ENCODE data around the gene PRKCA. TPM values are rescaled to one million over a fixed set of nuclear protein-coding genes. Genes with fewer than 3 reads are reported as not detected.
"Not testable (repeated sequence)": the region's sequence is repeated elsewhere in the genome, so short reads cannot be mapped to it uniquely, and the experiment has no call there.

The PRKCA gene
- total RNA-seq, 2 experiments from 2014 or later = 75.1 to 78.5 TPM

DNA sequence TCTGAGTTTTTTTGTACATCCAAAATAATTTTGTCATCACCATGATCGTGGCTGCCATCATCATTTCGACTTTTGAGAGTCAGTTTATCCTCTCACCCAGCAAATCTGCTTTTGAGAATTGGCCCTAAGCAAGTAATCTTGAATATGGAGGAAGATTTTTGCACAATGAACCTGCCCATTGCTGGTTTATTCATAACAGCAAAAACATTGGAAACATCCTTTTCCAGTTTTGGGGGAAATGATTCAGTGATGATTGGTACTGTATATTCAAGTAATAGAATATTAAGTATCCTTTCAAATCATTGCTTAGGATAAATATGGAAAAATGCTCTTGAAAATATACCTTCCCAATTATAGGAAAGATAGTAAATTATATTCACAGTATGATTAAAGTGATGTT lies 53.1 kb downstream of the PRKCA start:
- intact Hi-C loops (cut with micrococcal nuclease) = no loop called here
- ChIA-PET POLR2A (interaction anchor here (0.9 kb wide), 1 partner anchor 156 kb away, joined by 3 read pairs; no protein-coding TSS in a partner anchor), CTCF (no interaction called here)
- Mint-ChIP-seq H3K27ac (peak overlapping the region; percentile 6), H3K36me3 (peaks cover 9% of the 10 kb centered on the region), H3K4me1 (ENCODE audit: low read depth) (peaks cover 76% of the 10 kb centered on the region), H3K4me3 (no peak overlapping the region), H3K9me3 (no peaks in the 10 kb centered on the region), H3K27me3 (no peaks in the 10 kb centered on the region)
- DNase-seq = no peak

DNA sequence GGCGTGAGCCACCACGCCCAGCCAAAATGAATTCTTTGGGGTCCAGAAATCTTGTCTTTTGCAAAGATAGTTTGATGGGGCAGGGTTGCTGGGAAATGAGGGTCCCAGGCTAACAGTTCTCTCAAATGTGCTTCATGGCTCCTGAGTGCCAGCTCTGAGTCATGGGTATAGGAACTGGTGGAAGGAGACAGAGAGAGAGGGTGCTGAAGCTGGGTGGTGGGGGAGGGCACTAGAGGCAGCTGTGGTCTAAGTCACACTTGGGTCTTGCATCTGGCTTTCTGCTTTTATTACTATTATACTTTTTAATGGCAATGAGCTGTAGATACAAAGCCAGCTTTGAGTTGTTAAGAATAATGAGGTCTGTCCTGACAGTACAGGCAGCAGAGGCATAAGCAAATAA lies 54.6 kb downstream of the PRKCA start:
- Mint-ChIP-seq H3K27ac (no peak overlapping the region), H3K27me3 (no peaks in the 10 kb centered on the region), H3K9me3 (no peaks in the 10 kb centered on the region), H3K4me3 (no peak overlapping the region), H3K36me3 (peaks cover 8% of the 10 kb centered on the region), H3K4me1 (ENCODE audit: low read depth) (peaks cover 74% of the 10 kb centered on the region)
- POLR2A ChIA-PET = no interaction called here
- intact Hi-C loops (cut with micrococcal nuclease) = no loop called here
- peak; percentile 31 for DNase-seq
- CTCF ChIA-PET = no interaction called here

DNA sequence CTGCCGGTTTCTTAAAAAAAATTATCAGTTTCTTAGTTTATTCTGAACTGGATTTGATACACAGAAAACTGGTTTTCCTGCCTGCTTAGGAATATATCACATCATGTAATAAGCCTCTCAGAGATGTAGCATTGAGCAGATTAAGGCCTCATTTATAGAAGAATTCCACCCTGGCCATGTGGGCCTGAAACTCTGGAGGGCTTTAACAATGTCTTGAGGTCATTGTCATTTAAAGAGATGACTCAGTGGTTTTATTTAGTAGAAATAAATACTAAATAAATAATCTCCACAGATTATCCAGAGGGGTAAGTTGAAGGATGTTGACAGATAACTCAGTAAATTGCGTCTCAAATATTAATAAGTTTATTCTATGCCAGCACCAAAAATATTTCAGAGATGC lies 56.9 kb downstream of the PRKCA start:
- H3K4me3 Mint-ChIP-seq = no peak overlapping the region
- no peaks in the 10 kb centered on the region for H3K9me3 Mint-ChIP-seq
- intact Hi-C loops (cut with micrococcal nuclease) = no loop called here
- H3K4me1 Mint-ChIP-seq (ENCODE audit: low read depth) = peaks cover 73% of the 10 kb centered on the region
- no peak for DNase-seq
- ChIA-PET CTCF (no interaction called here), POLR2A (interaction anchor here (1.1 kb wide), 1 partner anchor 13 kb away, joined by 3 read pairs; no protein-coding TSS in a partner anchor)
- no peaks in the 10 kb centered on the region for H3K27me3 Mint-ChIP-seq
- H3K36me3 Mint-ChIP-seq = peaks cover 3% of the 10 kb centered on the region
- no peak overlapping the region for H3K27ac Mint-ChIP-seq

DNA sequence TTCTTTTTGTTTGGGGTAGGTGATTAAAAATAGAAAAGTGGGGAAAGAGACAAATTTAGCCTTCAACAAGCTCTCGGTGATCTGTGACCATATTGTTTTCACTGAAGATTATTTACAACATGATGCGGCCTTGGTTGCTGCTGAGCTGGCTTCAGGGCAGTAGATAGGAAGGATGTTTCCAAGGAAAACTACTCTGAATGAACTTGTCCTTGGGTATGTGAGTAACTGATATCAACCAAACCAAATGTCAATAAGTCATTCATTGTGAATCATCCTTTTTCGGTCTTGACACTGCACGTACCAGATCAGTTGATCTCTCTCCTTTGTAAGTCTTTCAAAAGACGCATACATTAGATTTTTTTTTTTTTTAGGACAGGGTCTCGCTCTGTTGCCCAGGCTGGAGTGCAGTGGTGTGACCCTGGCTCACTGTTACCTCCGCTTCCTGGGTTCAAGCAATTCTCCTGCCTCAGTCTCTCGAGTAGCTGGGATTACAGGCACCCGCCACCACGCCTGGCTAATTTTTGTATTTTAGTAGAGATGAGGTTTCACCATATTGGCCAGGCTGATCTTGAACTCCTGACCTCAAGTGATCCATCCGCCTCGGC lies 58.6 kb downstream of the PRKCA start:
- H3K27me3 Mint-ChIP-seq; H3K4me3 Mint-ChIP-seq; POLR2A ChIA-PET; H3K36me3 Mint-ChIP-seq; H3K9me3 Mint-ChIP-seq; DNase-seq; intact Hi-C loops (cut with micrococcal nuclease): not testable (repeated sequence)
- CTCF ChIA-PET = interaction anchor here (1.3 kb wide), 1 partner anchor 12 kb away, joined by 3 read pairs; no protein-coding TSS in a partner anchor
- Mint-ChIP-seq H3K27ac (peak overlapping the region; percentile 2), H3K4me1 (ENCODE audit: low read depth) (peaks cover 78% of the 10 kb centered on the region)

DNA sequence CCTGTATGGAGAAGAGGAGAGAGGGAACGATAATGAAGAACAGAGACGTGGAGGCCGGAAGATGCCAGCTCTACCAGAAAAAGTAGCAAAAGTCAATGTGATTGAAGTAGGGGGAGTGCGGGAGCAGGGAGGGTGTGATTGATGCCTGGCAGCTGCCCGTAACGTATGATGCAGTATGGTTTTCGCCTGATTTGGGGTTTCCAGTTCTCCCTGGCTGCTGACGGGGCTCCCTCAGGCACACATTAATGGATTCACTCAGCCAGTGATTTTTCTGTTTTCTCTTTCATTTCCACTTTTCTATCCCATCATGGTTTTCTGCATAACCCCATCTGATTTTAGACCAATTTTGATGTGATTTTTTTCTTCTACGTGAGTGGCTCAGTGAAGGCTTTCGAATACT lies 62.1 kb downstream of the PRKCA start:
- DNase-seq = peak; percentile 44
- peak overlapping the region; percentile 35 for H3K4me3 Mint-ChIP-seq

DNA sequence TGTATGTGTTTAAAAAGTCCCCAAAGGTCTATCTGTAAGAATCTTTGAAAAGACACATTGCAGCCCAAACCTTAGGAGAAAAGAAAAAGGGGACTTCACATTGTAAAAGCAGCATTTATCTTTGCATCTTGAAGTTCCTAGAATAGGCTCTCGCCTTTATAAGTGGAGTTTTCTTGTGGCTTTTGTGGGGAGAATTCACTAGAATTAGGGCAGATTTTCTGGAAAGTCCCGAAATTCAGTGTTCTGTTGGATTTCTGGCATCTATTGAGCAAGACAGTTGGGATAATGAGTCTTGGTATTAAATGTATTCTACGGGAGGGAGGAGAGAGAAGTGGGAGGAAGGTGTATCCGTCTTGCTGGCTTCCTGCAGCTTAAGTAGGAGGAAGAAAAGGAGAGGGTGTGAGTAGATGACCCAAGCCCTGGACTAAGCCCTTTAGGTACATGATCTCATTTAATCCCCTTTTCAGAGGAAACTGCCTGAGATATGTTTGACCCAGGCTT lies 62.6 kb downstream of the PRKCA start:
- peaks cover 86% of the 10 kb centered on the region for H3K4me1 Mint-ChIP-seq (ENCODE audit: low read depth)
- ChIA-PET POLR2A (no interaction called here), CTCF (interaction anchor here (0.7 to 1.5 kb wide), 2 partner anchors 15 to 163 kb away, joined by 3 read pairs; no protein-coding TSS in a partner anchor)
- H3K36me3 Mint-ChIP-seq = peaks cover 5% of the 10 kb centered on the region
- H3K27ac Mint-ChIP-seq = peak overlapping the region; percentile 77
- no peak for DNase-seq
- H3K27me3 Mint-ChIP-seq = no peaks in the 10 kb centered on the region
- intact Hi-C loops (cut with micrococcal nuclease) = loop anchor here (1.0 to 5.0 kb wide), 3 partner anchors 7 to 57 kb away; no protein-coding TSS in a partner anchor
- peak overlapping the region; percentile 35 for H3K4me3 Mint-ChIP-seq
- H3K9me3 Mint-ChIP-seq = no peaks in the 10 kb centered on the region

More for the DNA sequence above, 62.1 kb downstream of the PRKCA start:
- intact Hi-C loops (cut with micrococcal nuclease) = loop anchor here (1.0 kb wide), 2 partner anchors 8 to 11 kb away; no protein-coding TSS in a partner anchor
- Mint-ChIP-seq H3K27ac (peak overlapping the region; percentile 77), H3K4me1 (ENCODE audit: low read depth) (peaks cover 83% of the 10 kb centered on the region), H3K27me3 (no peaks in the 10 kb centered on the region), H3K9me3 (no peaks in the 10 kb centered on the region), H3K36me3 (peaks cover 5% of the 10 kb centered on the region)
- POLR2A ChIA-PET = no interaction called here
- CTCF ChIA-PET = interaction anchor here (0.7 kb wide), 1 partner anchor 162 kb away, joined by 3 read pairs; no protein-coding TSS in a partner anchor

DNA sequence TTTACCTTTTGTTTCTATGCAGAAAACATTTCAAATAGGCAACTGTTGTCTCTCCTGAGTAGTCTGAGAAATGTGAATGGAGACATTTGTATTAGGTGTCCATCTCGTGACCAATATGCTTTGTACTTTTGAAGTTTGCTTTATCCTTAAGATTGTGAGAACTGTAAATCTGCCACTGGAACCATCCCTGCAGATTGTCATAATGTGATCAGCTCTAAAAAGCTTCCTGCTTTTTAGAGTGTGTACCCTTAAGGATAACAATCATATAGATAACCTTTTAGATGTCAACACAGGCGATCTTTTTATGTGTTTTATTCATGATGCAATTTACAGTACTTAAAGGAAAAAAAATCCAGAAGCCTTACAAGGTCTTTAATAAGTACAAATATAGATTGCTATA lies 63.5 kb downstream of the PRKCA start:
- Mint-ChIP-seq H3K27ac (no peak overlapping the region), H3K4me1 (ENCODE audit: low read depth) (peaks cover 82% of the 10 kb centered on the region), H3K27me3 (no peaks in the 10 kb centered on the region), H3K9me3 (no peaks in the 10 kb centered on the region), H3K36me3 (peaks cover 6% of the 10 kb centered on the region), H3K4me3 (no peak overlapping the region)
- CTCF ChIA-PET = interaction anchor here (1.5 kb wide), 1 partner anchor 16 kb away, joined by 3 read pairs; no protein-coding TSS in a partner anchor
- intact Hi-C loops (cut with micrococcal nuclease) = loop anchor here (5.0 kb wide), 1 partner anchor 56 kb away; no protein-coding TSS in a partner anchor
- POLR2A ChIA-PET = no interaction called here
- no peak for DNase-seq

DNA sequence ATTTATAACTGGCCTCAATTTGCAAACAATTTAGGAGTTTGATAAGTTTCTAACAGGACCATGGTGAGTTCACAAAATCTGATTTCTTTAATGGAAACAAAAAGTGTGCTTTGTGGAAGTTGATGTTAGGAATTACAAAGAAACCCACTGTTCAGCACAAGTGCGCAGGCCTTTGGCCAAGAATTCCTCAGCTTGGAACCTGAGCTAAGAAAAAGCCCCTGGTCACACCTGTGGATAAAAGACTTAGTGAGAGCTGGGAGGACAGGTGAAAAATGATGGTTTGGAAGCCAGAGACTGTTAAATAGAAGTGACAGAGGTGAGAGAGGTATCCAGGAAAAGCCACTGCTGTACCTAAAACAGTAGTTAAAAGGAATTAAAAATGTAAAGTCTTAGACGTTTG lies 64.7 kb downstream of the PRKCA start:
- H3K9me3 Mint-ChIP-seq = no peaks in the 10 kb centered on the region
- ChIA-PET CTCF (interaction anchor here (1.1 to 1.3 kb wide), 2 partner anchors 9 to 167 kb away, joined by 3 read pairs; no protein-coding TSS in a partner anchor), POLR2A (no interaction called here)
- DNase-seq = no peak
- H3K4me3 Mint-ChIP-seq = no peak overlapping the region
- intact Hi-C loops (cut with micrococcal nuclease) = loop anchor here (5.0 kb wide), 1 partner anchor 55 kb away; no protein-coding TSS in a partner anchor
- peaks cover 11% of the 10 kb centered on the region for H3K36me3 Mint-ChIP-seq
- H3K4me1 Mint-ChIP-seq (ENCODE audit: low read depth) = peaks cover 85% of the 10 kb centered on the region
- H3K27ac Mint-ChIP-seq = no peak overlapping the region
- no peaks in the 10 kb centered on the region for H3K27me3 Mint-ChIP-seq

DNA sequence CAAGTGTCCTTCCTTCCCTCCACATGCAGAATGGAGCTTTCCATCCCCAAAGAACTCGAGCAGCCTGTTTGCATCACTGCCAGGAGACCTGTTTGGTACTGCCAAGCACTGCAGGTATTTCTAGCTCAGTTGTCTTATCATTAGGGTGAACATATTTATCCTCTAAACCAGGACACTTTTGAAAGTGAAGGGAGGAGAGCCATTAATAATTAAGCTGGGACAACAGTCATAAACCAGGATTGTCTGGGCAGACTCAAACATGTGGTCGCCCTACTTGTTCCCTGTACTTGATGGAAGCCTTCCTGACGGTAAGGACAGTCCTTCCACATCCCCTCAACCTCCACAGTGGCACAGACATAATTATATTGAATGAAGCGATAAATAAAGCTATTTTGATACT lies 67.4 kb downstream of the PRKCA start:
- peaks cover 11% of the 10 kb centered on the region for H3K36me3 Mint-ChIP-seq
- no peak overlapping the region for H3K4me3 Mint-ChIP-seq
- intact Hi-C loops (cut with micrococcal nuclease) = loop anchor here (5.0 kb wide), 2 partner anchors 52 to 97 kb away; no protein-coding TSS in a partner anchor
- H3K27me3 Mint-ChIP-seq = no peaks in the 10 kb centered on the region
- DNase-seq = no peak
- no peaks in the 10 kb centered on the region for H3K9me3 Mint-ChIP-seq
- CTCF ChIA-PET = no interaction called here
- peaks cover 87% of the 10 kb centered on the region for H3K4me1 Mint-ChIP-seq (ENCODE audit: low read depth)
- POLR2A ChIA-PET = no interaction called here
- H3K27ac Mint-ChIP-seq = no peak overlapping the region

DNA sequence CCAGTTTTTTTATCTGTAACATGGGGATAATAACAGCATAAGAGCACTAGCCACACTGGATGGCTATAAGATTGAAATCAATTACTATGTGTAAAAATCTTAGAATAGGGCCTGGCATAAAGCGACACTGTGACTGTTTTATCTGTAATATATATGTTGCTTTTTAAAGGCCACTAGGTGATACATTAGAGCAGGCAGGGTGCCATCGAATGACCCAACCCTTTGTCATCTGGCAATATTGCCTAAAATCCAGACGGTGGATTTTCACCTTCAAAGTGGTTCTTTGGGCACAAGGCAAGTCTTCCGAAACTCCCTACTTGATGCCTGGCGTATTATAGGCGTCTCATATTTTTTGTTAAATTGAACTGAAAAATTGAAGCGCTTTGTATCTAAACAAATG lies 69.1 kb downstream of the PRKCA start:
- DNase-seq = no peak
- H3K27me3 Mint-ChIP-seq = no peaks in the 10 kb centered on the region
- H3K9me3 Mint-ChIP-seq = no peaks in the 10 kb centered on the region
- intact Hi-C loops (cut with micrococcal nuclease) = loop anchor here (5.0 kb wide), 1 partner anchor 96 kb away; no protein-coding TSS in a partner anchor
- peaks cover 8% of the 10 kb centered on the region for H3K36me3 Mint-ChIP-seq
- peak overlapping the region; percentile 42 for H3K4me3 Mint-ChIP-seq
- POLR2A ChIA-PET = interaction anchor here (0.7 kb wide), 1 partner anchor 284 kb away, joined by 3 read pairs; no protein-coding TSS in a partner anchor
- H3K4me1 Mint-ChIP-seq (ENCODE audit: low read depth) = peaks cover 76% of the 10 kb centered on the region
- H3K27ac Mint-ChIP-seq = peak overlapping the region; percentile 85
- CTCF ChIA-PET = interaction anchor here (1.3 kb wide), 1 partner anchor 195 kb away, joined by 4 read pairs; no protein-coding TSS in a partner anchor

DNA sequence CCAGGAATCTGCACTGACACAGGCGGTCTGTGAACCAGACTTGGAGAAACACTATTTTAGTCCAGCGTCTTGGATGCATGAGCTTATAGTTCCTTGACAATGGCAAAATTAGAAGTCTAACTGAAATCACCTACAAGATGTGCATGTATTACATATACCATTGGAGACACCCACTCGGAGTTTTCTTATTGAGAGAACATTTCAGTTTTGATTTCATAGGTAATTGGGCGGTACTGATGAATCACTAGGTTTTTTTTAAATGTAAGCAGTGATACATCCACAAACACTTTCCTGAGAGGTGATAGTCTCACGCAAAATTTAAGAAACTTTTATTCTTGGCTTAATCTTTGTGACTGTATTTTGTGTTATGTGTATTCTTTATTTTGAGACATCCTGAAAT lies 69.8 kb downstream of the PRKCA start:
- H3K4me3 Mint-ChIP-seq = peak overlapping the region; percentile 49
- intact Hi-C loops (cut with micrococcal nuclease) = loop anchor here (1.0 to 5.0 kb wide), 5 partner anchors 8 to 95 kb away; no protein-coding TSS in a partner anchor
- no peak for DNase-seq
- peaks cover 70% of the 10 kb centered on the region for H3K4me1 Mint-ChIP-seq (ENCODE audit: low read depth)
- H3K27me3 Mint-ChIP-seq = no peaks in the 10 kb centered on the region
- ChIA-PET POLR2A (interaction anchor here (0.7 kb wide), 1 partner anchor 283 kb away, joined by 3 read pairs; no protein-coding TSS in a partner anchor), CTCF (interaction anchor here (1.3 kb wide), 1 partner anchor 194 kb away, joined by 4 read pairs; no protein-coding TSS in a partner anchor)
- H3K9me3 Mint-ChIP-seq = no peaks in the 10 kb centered on the region
- H3K36me3 Mint-ChIP-seq = peaks cover 8% of the 10 kb centered on the region
- peak overlapping the region; percentile 85 for H3K27ac Mint-ChIP-seq

DNA sequence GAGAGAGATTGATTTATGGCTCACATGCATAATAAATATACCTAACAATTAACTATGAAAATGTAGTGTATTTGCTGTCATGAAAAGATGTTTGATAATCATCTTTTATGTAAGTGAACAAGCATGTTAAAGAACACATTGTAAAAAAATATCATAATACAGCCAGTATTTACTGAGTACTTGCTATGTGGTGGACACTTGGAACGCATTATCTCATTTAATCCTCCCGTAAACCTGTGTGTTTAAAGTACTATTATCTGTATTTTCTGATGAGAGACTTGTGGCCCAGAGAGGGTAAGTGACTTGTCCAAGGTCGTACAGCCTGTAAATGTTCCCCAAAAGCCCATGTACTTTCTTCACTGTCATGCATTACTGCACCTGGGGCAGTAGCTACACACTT lies 70.7 kb downstream of the PRKCA start:
- ChIA-PET POLR2A (no interaction called here), CTCF (no interaction called here)
- intact Hi-C loops (cut with micrococcal nuclease) = loop anchor here (2.0 to 5.0 kb wide), 3 partner anchors 58 to 94 kb away; no protein-coding TSS in a partner anchor
- no peaks in the 10 kb centered on the region for H3K9me3 Mint-ChIP-seq
- peaks cover 64% of the 10 kb centered on the region for H3K4me1 Mint-ChIP-seq (ENCODE audit: low read depth)
- H3K27ac Mint-ChIP-seq = peak overlapping the region; percentile 85
- H3K36me3 Mint-ChIP-seq = peaks cover 8% of the 10 kb centered on the region
- H3K27me3 Mint-ChIP-seq = no peaks in the 10 kb centered on the region
- no peak for DNase-seq
- no peak overlapping the region for H3K4me3 Mint-ChIP-seq
